Measurements from ENCODE around the gene PCK2. TPM values are rescaled to one million over a fixed set of nuclear protein-coding genes. Genes with fewer than 3 reads are reported as not detected.
A peak's percentile ranks its signal among the peaks of the same experiment; 100 is the strongest.

The PCK2 gene
- total RNA-seq, 1 donor from 2014 or later = 64.2 TPM

DNA sequence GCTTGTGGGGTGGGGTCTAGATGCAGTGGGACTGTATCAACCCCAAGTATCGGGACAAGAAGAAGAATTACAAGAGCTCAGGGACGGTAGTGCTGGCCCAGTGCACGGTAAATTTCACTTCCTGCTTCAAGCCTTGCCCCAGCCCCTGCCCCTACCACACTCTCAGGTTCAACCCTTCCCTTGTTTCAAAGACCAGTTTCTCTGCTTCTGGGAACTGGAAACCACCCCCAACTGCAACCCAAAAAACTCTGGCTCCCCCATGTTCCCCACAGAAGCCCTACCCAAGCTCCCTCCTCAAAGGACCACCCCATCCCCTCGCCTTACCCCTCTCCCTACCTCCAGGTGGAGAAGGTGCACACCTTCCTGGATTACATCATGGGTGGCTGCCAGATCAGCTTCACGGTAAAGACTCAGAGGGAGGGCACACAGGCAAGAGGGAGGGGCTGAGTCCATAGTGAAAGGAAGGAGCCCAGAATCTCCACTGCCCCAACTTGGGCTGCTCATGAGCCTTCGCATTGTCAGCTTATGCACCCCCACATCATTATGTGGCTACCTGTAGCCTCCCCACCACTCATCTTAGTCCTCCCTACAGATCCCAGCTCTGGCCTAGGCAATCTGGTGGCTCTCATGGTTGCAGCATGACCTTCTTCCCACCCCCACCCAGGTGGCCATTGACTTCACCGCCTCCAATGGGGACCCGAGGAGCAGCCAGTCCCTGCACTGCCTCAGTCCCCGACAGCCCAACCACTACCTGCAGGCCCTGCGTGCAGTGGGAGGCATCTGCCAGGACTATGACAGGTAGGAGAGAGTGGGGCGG, 18.4 kb upstream of the PCK2 start:
- intact Hi-C loops (cut with micrococcal nuclease) = no loop called here
- peak overlapping the region; percentile 56 for H3K27ac Mint-ChIP-seq
- no peak overlapping the region for H3K4me3 Mint-ChIP-seq
- H3K9me3 Mint-ChIP-seq = no peaks in the 10 kb centered on the region
- no peaks in the 10 kb centered on the region for H3K36me3 Mint-ChIP-seq (ENCODE audit: low read depth)
- H3K4me1 Mint-ChIP-seq = peaks cover 23% of the 10 kb centered on the region
- DNase-seq = no peak
- H3K27me3 Mint-ChIP-seq = no peaks in the 10 kb centered on the region

- Mint-ChIP-seq H3K36me3 (ENCODE audit: low read depth) (no peaks in the 10 kb centered on the region), H3K27ac (no peak overlapping the region), H3K9me3 (no peaks in the 10 kb centered on the region), H3K4me3 (no peak overlapping the region), H3K4me1 (peaks cover 19% of the 10 kb centered on the region), H3K27me3 (no peaks in the 10 kb centered on the region)
- intact Hi-C loops (cut with micrococcal nuclease) = no loop called here
- DNase-seq = no peak
Measured at GRCh38 chr14:24076302-24076601, 17.9 kb upstream of the PCK2 start.

DNA sequence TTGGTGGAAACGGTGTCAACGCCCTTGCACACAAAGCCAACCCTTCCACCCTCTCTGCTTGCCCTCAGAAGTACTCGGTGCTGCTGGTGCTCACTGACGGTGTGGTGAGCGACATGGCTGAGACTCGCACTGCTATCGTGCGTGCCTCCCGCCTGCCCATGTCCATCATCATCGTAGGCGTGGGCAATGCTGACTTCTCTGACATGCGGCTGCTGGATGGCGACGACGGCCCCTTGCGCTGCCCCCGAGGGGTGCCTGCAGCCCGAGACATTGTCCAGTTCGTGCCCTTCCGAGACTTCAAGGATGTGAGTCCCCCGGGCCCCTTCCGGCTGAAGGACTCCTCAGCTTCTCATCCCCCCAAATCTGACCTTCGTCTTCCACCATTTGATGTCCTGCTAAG, 17.0 kb upstream of the PCK2 start:
- peaks cover 23% of the 10 kb centered on the region for H3K4me1 Mint-ChIP-seq
- no peak overlapping the region for H3K27ac Mint-ChIP-seq
- H3K36me3 Mint-ChIP-seq (ENCODE audit: low read depth) = no peaks in the 10 kb centered on the region
- no peak overlapping the region for H3K4me3 Mint-ChIP-seq
- H3K9me3 Mint-ChIP-seq = no peaks in the 10 kb centered on the region
- no peak for DNase-seq
- intact Hi-C loops (cut with micrococcal nuclease) = no loop called here
- H3K27me3 Mint-ChIP-seq = peaks cover 4% of the 10 kb centered on the region

- H3K4me1 Mint-ChIP-seq = peaks cover 26% of the 10 kb centered on the region
- DNase-seq = no peak
- H3K27me3 Mint-ChIP-seq = peaks cover 6% of the 10 kb centered on the region
- H3K9me3 Mint-ChIP-seq = no peaks in the 10 kb centered on the region
- no peak overlapping the region for H3K27ac Mint-ChIP-seq
- intact Hi-C loops (cut with micrococcal nuclease) = no loop called here
- no peak overlapping the region for H3K4me3 Mint-ChIP-seq
- no peaks in the 10 kb centered on the region for H3K36me3 Mint-ChIP-seq (ENCODE audit: low read depth)
Measured at GRCh38 chr14:24078146-24078545, 16.0 kb upstream of the PCK2 start.

GRCh38 chr14:24079491-24080141, 14.5 kb upstream of the PCK2 start:
- no peaks in the 10 kb centered on the region for H3K9me3 Mint-ChIP-seq
- peaks cover 6% of the 10 kb centered on the region for H3K27me3 Mint-ChIP-seq
- peaks cover 26% of the 10 kb centered on the region for H3K4me1 Mint-ChIP-seq
- H3K27ac Mint-ChIP-seq = no peak overlapping the region
- intact Hi-C loops (cut with micrococcal nuclease) = no loop called here
- DNase-seq = no peak
- H3K4me3 Mint-ChIP-seq = no peak overlapping the region
- no peaks in the 10 kb centered on the region for H3K36me3 Mint-ChIP-seq (ENCODE audit: low read depth)

GRCh38 chr14:24080142-24080530, 14.0 kb upstream of the PCK2 start:
- peaks cover 6% of the 10 kb centered on the region for H3K27me3 Mint-ChIP-seq
- DNase-seq = no peak
- H3K27ac Mint-ChIP-seq = peak overlapping the region; percentile 46
- intact Hi-C loops (cut with micrococcal nuclease) = no loop called here
- H3K9me3 Mint-ChIP-seq = no peaks in the 10 kb centered on the region
- H3K4me1 Mint-ChIP-seq = peaks cover 24% of the 10 kb centered on the region
- H3K4me3 Mint-ChIP-seq = peak overlapping the region; percentile 84
- H3K36me3 Mint-ChIP-seq (ENCODE audit: low read depth) = no peaks in the 10 kb centered on the region

GRCh38 chr14:24080888-24081738, 13.0 kb upstream of the PCK2 start:
- Mint-ChIP-seq H3K27me3 (peaks cover 6% of the 10 kb centered on the region), H3K4me3 (peak overlapping the region; percentile 84), H3K4me1 (peaks cover 16% of the 10 kb centered on the region), H3K36me3 (ENCODE audit: low read depth) (no peaks in the 10 kb centered on the region), H3K27ac (peak overlapping the region; percentile 78), H3K9me3 (no peaks in the 10 kb centered on the region)
- peak; percentile 93 for DNase-seq
- intact Hi-C loops (cut with micrococcal nuclease) = loop anchor here (1.0 kb wide), 2 partner anchors 13 to 33 kb away; partner anchors contain the start of genes DCAF11, NRL and PCK2

DNA sequence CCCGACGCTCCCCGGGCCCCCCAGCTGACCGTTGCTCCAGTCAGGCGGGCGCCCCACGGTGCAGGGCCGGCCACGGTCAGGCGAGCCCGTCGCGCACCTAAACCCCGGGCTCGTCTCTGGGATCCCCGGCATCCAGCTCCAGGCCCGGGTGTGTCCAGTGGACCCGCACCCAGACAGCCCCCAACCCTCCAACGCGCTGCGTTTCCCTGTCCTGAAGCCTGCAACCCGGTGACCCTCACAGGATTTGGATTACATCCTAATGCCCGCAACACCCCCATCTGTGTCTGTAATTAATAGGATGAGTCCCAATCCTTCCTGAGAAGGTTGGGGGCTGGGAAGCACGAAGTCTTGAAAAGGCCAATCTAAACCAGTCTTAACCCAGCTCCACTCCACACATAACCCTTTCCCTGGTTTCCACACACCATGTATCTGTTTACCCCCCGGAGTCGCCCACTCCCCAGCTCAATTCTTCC, 12.3 kb upstream of the PCK2 start:
- DNase-seq = no peak
- peaks cover 6% of the 10 kb centered on the region for H3K27me3 Mint-ChIP-seq
- intact Hi-C loops (cut with micrococcal nuclease) = loop anchor here (1.0 kb wide), 2 partner anchors 13 to 33 kb away; partner anchors contain the start of genes DCAF11, NRL and PCK2
- peak overlapping the region; percentile 84 for H3K4me3 Mint-ChIP-seq
- peak overlapping the region; percentile 77 for H3K27ac Mint-ChIP-seq
- no peaks in the 10 kb centered on the region for H3K36me3 Mint-ChIP-seq (ENCODE audit: low read depth)
- peaks cover 16% of the 10 kb centered on the region for H3K4me1 Mint-ChIP-seq
- no peaks in the 10 kb centered on the region for H3K9me3 Mint-ChIP-seq

GRCh38 chr14:24082411-24083080, 11.6 kb upstream of the PCK2 start:
- Mint-ChIP-seq H3K36me3 (ENCODE audit: low read depth) (no peaks in the 10 kb centered on the region), H3K27me3 (peaks cover 6% of the 10 kb centered on the region), H3K9me3 (no peaks in the 10 kb centered on the region), H3K4me1 (peaks cover 16% of the 10 kb centered on the region), H3K4me3 (peak overlapping the region; percentile 84), H3K27ac (peak overlapping the region; percentile 77)
- DNase-seq = no peak
- intact Hi-C loops (cut with micrococcal nuclease) = no loop called here

DNA sequence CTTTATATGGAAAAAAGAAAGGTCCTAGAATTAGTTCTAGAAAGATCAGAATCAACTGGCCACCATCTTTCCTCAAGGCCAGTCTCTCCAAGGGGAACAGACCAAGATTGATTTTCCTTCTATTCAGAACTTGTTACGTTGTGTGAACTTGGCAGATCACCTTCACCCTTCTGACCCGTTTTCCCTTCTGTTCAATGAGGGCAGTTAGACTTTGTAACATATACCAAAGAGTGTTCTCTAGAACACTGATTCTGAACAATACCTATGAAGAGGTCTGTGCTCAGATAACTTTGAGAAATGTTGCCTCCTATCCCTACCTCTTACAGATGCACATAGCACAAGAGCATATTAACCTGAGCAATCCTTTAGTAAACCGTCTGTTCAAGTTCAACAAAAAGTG, 10.6 kb upstream of the PCK2 start:
- Mint-ChIP-seq H3K36me3 (ENCODE audit: low read depth) (no peaks in the 10 kb centered on the region), H3K4me1 (peaks cover 16% of the 10 kb centered on the region), H3K4me3 (no peak overlapping the region), H3K27ac (no peak overlapping the region), H3K9me3 (no peaks in the 10 kb centered on the region), H3K27me3 (peaks cover 6% of the 10 kb centered on the region)
- no peak for DNase-seq
- intact Hi-C loops (cut with micrococcal nuclease) = no loop called here

GRCh38 chr14:24084440-24084839, 9.7 kb upstream of the PCK2 start:
- DNase-seq = no peak
- H3K27me3 Mint-ChIP-seq = peaks cover 6% of the 10 kb centered on the region
- H3K4me3 Mint-ChIP-seq = no peak overlapping the region
- intact Hi-C loops (cut with micrococcal nuclease) = no loop called here
- H3K36me3 Mint-ChIP-seq (ENCODE audit: low read depth) = no peaks in the 10 kb centered on the region
- no peaks in the 10 kb centered on the region for H3K9me3 Mint-ChIP-seq
- H3K27ac Mint-ChIP-seq = no peak overlapping the region
- H3K4me1 Mint-ChIP-seq = peaks cover 16% of the 10 kb centered on the region

DNA sequence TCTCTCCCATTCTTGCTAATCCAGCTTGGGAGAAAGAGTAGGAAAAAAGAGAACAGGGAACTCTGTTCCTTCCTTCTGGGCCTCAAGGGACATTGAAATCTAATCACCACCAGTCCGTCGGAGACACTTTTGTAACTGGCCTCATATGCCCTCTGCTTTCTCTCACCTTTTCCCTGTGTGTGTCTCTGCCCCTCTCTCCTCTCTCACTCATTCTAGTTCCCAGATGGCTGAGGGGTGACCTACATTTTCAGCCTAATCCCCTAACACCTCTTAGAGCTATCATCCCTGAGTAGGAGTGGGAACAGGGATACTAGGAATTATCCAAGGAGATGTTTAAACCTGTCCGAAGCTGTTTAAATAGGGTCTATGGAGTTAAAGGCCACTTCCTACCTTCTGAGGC, 8.9 kb upstream of the PCK2 start:
- Mint-ChIP-seq H3K36me3 (ENCODE audit: low read depth) (no peaks in the 10 kb centered on the region), H3K27ac (no peak overlapping the region), H3K4me1 (peaks cover 13% of the 10 kb centered on the region), H3K9me3 (no peaks in the 10 kb centered on the region), H3K27me3 (peaks cover 6% of the 10 kb centered on the region), H3K4me3 (no peak overlapping the region)
- intact Hi-C loops (cut with micrococcal nuclease) = no loop called here
- DNase-seq = no peak

DNA sequence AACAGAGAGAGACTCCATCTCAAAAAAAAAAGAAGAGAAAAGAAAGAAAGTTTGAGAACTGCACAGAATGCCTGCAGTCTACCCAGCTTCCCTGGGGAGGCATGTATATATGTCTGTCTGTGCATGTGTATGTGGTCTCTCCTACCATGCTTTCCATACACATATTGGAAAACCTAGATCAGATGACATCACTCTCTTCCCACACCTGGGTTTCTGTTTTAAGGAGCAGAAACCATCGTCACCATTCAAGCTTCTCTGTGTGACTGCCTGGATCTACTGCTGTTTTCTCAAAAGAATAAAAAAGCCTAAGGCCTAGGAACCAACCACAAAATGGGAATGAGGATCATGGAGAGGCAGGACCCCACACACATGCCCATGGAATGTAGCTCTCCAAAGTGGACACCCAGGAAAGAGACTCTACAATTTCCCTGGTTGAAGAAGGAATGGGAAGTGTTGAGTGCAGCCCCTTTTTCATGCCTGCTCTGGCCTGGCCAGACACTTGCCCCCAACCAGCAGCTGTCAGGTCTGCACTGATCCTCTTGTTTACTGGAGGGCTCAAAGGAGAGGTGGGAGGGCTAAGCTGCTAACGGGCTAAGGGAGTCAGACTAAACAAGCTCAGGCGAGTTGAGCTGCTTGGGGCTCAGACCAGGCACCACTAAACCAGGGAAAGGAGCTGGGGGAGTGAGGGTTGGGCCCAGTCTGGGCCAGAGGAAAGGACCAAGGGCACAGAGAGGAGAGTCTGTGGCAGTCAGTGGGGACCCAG, 7.7 kb upstream of the PCK2 start:
- no peak overlapping the region for H3K4me3 Mint-ChIP-seq
- H3K27me3 Mint-ChIP-seq = peaks cover 6% of the 10 kb centered on the region

More for the DNA sequence above, 7.7 kb upstream of the PCK2 start:
- intact Hi-C loops (cut with micrococcal nuclease) = no loop called here
- Mint-ChIP-seq H3K36me3 (ENCODE audit: low read depth) (no peaks in the 10 kb centered on the region), H3K27ac (no peak overlapping the region), H3K4me1 (peaks cover 11% of the 10 kb centered on the region), H3K9me3 (no peaks in the 10 kb centered on the region)
- no peak for DNase-seq

Data from activated CD4-positive, alpha-beta T cell treated with anti-CD3 and anti-CD28 coated beads, Interleukin-2, amount 10 ng/mL, durations not matched to agents 24 days and 14 days (primary cell).